Raji (cell line): ENCODE data around the gene MGST2.

Experiments
- POLR2A ChIP-seq: IDR thresholded peaks from 2 replicates; pipeline ENCODE4 v1.6.1; 2011; ENCODE audit warnings: low read depth, low read length, control low read depth; ENCODE audit not compliant: insufficient read depth

MGST2 gene

GRCh38 chr4:139712882-139713281, 47.3 kb downstream of the MGST2 start:
- no peak for TF ChIP-seq POLR2A

GRCh38 chr4:139715746-139716391, 50.2 kb downstream of the MGST2 start:
- no peak for TF ChIP-seq POLR2A

- no peak for TF ChIP-seq POLR2A
Measured at GRCh38 chr4:139718358-139718757, 52.7 kb downstream of the MGST2 start.

GRCh38 chr4:139718833-139719232, 53.2 kb downstream of the MGST2 start:
- TF ChIP-seq POLR2A = no peak

GRCh38 chr4:139719381-139720101, 53.9 kb downstream of the MGST2 start:
- no peak for TF ChIP-seq POLR2A

GRCh38 chr4:139720806-139721205, 55.2 kb downstream of the MGST2 start:
- no peak for TF ChIP-seq POLR2A

- no peak for TF ChIP-seq POLR2A
Measured at GRCh38 chr4:139721789-139722188, 56.2 kb downstream of the MGST2 start.

GRCh38 chr4:139725236-139725635, 59.6 kb downstream of the MGST2 start:
- no peak for TF ChIP-seq POLR2A

- no peak for TF ChIP-seq POLR2A
Measured at GRCh38 chr4:139726615-139727014, 61.0 kb downstream of the MGST2 start.

- no peak for TF ChIP-seq POLR2A
Measured at GRCh38 chr4:139728146-139728545, 62.5 kb downstream of the MGST2 start.

GRCh38 chr4:139728840-139729239, 63.2 kb downstream of the MGST2 start:
- TF ChIP-seq POLR2A = no peak

- TF ChIP-seq POLR2A = no peak
Measured at GRCh38 chr4:139732991-139733570, 67.5 kb downstream of the MGST2 start.

- no peak for TF ChIP-seq POLR2A
Measured at GRCh38 chr4:139734201-139734874, 68.7 kb downstream of the MGST2 start.

GRCh38 chr4:139734875-139735380, 69.3 kb downstream of the MGST2 start:
- TF ChIP-seq POLR2A = no peak
